ENCODE measurements around the gene ABI3BP. TPM values are rescaled to one million over a fixed set of nuclear protein-coding genes. Genes with fewer than 3 reads are reported as not detected.

The ABI3BP gene
- total RNA-seq, 2 donors from 2014 or later: 16.4 to 34.6 TPM

DNA sequence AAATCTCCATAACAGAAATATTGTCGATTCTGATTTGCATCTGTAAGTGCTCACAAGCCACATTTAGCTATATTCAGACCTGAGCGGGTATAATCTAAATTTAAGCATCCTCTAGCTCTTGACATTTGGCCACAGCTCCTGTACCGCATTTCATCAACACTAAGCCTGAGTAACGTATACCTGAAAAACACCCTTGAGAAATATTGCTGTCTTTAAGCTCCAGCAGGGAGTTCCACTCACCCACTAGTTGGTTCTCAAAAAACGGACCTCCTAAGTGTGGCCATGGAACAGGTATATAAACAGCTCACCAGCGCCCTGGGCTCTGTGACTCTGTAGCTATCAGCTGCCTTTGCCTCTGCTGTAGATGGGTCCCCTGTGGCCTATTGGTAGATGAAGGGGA lies 80.7 kb downstream of the ABI3BP start:
- intact Hi-C loops (cut with DNase I): no loop called here
- Histone ChIP-seq H3K27ac (no peak overlapping the region), H3K9me3 (no peaks in the 10 kb centered on the region), H3K36me3 (no peaks in the 10 kb centered on the region), H3K4me3 (no peak overlapping the region), H3K4me1 (no peaks in the 10 kb centered on the region), H3K27me3 (no peaks in the 10 kb centered on the region), H3K9ac (ENCODE audit: low read depth in 2 of 2, low read length in 2 of 2) (no peak overlapping the region)
- TF ChIP-seq, protein P1, sequence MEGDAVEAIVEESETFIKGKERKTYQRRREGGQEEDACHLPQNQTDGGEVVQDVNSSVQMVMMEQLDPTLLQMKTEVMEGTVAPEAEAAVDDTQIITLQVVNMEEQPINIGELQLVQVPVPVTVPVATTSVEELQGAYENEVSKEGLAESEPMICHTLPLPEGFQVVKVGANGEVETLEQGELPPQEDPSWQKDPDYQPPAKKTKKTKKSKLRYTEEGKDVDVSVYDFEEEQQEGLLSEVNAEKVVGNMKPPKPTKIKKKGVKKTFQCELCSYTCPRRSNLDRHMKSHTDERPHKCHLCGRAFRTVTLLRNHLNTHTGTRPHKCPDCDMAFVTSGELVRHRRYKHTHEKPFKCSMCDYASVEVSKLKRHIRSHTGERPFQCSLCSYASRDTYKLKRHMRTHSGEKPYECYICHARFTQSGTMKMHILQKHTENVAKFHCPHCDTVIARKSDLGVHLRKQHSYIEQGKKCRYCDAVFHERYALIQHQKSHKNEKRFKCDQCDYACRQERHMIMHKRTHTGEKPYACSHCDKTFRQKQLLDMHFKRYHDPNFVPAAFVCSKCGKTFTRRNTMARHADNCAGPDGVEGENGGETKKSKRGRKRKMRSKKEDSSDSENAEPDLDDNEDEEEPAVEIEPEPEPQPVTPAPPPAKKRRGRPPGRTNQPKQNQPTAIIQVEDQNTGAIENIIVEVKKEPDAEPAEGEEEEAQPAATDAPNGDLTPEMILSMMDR (IDR thresholded peaks at IDR 0.05): no peak
- no peak for DNase-seq

DNA sequence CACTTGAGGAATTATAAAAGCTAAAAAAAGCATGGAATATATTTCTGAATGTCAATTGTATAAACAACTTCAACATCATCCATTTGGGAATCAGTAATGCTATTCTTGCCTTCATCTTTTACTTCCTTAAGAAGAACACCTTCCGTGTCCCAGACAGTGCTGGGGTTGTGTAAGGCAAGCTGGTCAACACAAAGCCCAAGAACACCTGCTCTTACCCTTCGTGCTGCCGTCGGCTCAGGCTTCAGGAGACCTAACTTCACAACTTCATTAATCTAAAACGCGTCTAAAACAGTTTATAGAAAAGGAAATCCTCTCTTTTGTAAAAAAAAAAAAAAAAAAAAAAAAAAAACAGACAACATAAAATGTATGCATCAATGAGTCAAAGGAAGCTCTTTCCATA lies 81.3 kb downstream of the ABI3BP start:
- intact Hi-C loops (cut with DNase I): no loop called here
- TF ChIP-seq, protein P1 (IDR thresholded peaks at IDR 0.05): no peak

DNA sequence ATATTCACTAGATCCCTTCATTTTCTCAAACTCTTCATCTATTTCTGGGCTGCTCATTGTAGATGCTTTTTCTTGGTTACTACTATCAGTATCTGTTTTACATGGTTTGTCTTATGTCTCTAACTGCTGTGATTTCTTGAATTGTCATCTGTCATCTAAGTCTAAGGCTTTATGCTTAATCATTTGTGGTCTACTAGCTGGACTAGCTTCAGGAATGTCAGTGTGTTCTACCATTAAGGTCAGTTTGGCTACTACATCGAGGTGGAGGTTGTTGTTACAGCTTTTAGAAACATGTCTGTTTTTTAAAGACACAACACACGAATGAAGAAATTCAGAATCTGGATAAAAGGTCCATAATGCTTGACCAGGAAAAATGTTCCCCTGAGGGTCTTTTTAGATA lies 82.2 kb downstream of the ABI3BP start:
- H3K36me3 ChIP-seq: no peaks in the 10 kb centered on the region
- no peak overlapping the region for H3K27ac ChIP-seq
- H3K9me3 ChIP-seq: no peaks in the 10 kb centered on the region
- H3K4me3 ChIP-seq: no peak overlapping the region
- DNase-seq: no peak
- no peak overlapping the region for H3K9ac ChIP-seq (ENCODE audit: low read depth in 2 of 2, low read length in 2 of 2)
- intact Hi-C loops (cut with DNase I): no loop called here
- H3K4me1 ChIP-seq: no peaks in the 10 kb centered on the region
- H3K27me3 ChIP-seq: no peaks in the 10 kb centered on the region
- TF ChIP-seq, protein P1 (IDR thresholded peaks at IDR 0.05): no peak

More for the DNA sequence above, 81.3 kb downstream of the ABI3BP start:
- H3K9ac ChIP-seq (ENCODE audit: low read depth in 2 of 2, low read length in 2 of 2): no peak overlapping the region
- no peak overlapping the region for H3K4me3 ChIP-seq
- no peaks in the 10 kb centered on the region for H3K36me3 ChIP-seq
- H3K9me3 ChIP-seq: no peaks in the 10 kb centered on the region
- no peak overlapping the region for H3K27ac ChIP-seq
- H3K4me1 ChIP-seq: no peaks in the 10 kb centered on the region
- no peak for DNase-seq
- H3K27me3 ChIP-seq: no peaks in the 10 kb centered on the region

DNA sequence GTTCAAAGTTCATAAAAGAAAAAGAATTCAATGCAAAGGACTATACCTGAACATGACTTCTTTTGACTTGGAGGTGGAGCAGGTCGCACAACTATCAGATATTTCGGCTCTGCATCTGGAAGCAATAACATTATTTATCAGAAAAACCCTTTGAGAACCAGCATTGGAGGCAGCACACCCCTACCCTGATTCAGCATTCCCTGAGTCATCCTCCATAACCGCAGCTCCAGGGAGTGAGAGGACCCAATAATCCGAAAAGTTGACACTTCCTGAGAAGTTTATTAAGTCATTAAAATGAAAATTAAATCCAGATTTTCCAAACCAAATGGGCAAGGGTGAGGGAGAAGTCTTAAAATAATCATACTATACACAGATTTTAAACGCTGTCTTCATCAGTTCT lies 90.6 kb downstream of the ABI3BP start:
- Histone ChIP-seq H3K27ac (no peak overlapping the region), H3K4me3 (no peak overlapping the region), H3K9ac (ENCODE audit: low read depth in 2 of 2, low read length in 2 of 2) (no peak overlapping the region), H3K27me3 (no peaks in the 10 kb centered on the region), H3K36me3 (no peaks in the 10 kb centered on the region), H3K4me1 (no peaks in the 10 kb centered on the region), H3K9me3 (no peaks in the 10 kb centered on the region)
- intact Hi-C loops (cut with DNase I): no loop called here
- TF ChIP-seq, protein P1 (IDR thresholded peaks at IDR 0.05): no peak
- no peak for DNase-seq

DNA sequence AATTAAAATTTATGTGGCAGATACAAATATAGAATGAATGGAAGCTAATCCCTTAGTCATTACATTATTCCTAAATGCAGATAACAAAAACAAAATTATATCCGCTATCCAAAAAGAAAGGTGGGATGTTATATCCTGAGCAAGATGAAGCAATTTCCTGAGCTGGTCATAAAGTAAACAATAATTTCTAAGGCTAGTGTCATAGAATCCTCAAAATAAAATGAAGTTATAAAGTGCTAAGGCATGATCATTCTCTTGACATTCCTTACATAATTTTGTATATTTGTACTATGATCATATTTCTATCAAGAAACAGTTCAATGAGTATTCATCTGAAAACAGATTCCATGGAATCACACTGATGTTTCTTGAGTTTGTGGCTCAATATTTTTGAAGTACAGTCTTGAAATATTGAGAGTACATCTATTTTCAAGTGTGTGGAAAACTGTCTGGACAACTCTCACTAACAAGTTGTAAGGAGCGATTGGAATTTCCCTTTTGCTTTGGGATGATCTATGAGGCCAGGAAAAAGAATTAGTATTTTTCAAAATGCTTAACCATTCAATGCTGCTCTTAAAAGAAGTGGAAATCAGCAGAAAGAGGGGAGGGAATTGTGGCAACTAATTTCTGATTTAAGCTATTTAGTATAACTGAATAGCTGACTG lies 92.4 kb downstream of the ABI3BP start:
- intact Hi-C loops (cut with DNase I): no loop called here
- Histone ChIP-seq H3K9ac (ENCODE audit: low read depth in 2 of 2, low read length in 2 of 2) (no peak overlapping the region), H3K27ac (no peak overlapping the region), H3K9me3 (no peaks in the 10 kb centered on the region), H3K4me3 (no peak overlapping the region), H3K4me1 (no peaks in the 10 kb centered on the region), H3K27me3 (no peaks in the 10 kb centered on the region), H3K36me3 (no peaks in the 10 kb centered on the region)
- TF ChIP-seq, protein P1 (IDR thresholded peaks at IDR 0.05): no peak
- no peak for DNase-seq

All from colonic mucosa (tissue), 4 donors.